C4-2B (cell line): Measurements from ENCODE around the gene CIDEA.

ENCODE experiments used
- CTCF ChIP-seq: fragments of 450-650 bp; conservative IDR thresholded peaks from 2 replicates; pipeline ENCODE4 v1.5.1; 2017; ENCODE audit warnings: mild to moderate bottlenecking
- ZFX ChIP-seq: fragments of 450-650 bp; IDR thresholded peaks from 2 replicates; pipeline ENCODE4 v1.6.1; 2017

- TF ChIP-seq CTCF (no peak), ZFX (no peak)
These were observed 61.8 kb downstream of the CIDEA start for GRCh38 chr18:12315911-12316310.
